Measurements from ENCODE around the gene HBQ1.

GRCh38 chr16:164827-165538, 15.3 kb upstream of the HBQ1 start:
- TF ChIP-seq CTCF (IDR thresholded peaks at IDR 0.05) (no peak), POLR2AphosphoS5 (IDR thresholded peaks at IDR 0.05; ENCODE audit: low read depth, low read length) (no peak)

All from Panc1 (cell line).